Astrocyte (in vitro differentiated cells and primary cell): ENCODE data around the gene PHF12. TPM values are rescaled to one million over a fixed set of nuclear protein-coding genes. Genes with fewer than 3 reads are reported as not detected.

Experiments used
- DNase-seq: peaks from one replicate; pipeline ENCODE4 v3.0.0-alpha.2; 2010; ENCODE audit warnings: low read depth
- FAIRE-seq: peaks from 2 replicates; lab custom pipeline; 2011; peaks lifted over from hg19 to GRCh38; lab: Jason Lieb, UNC
- H2AFZ ChIP-seq: 2 replicates; pipeline ENCODE4 v1.6.0; 2012; ENCODE audit warnings: low read depth, low read length, inconsistent platforms
- H3K27ac ChIP-seq: 2 replicates; pipeline ENCODE4 v1.5.1; 2011; ENCODE audit warnings: low read depth, low read length, inconsistent platforms
- H3K27me3 ChIP-seq: 2 replicates; pipeline ENCODE4 v1.6.0; 2011; ENCODE audit warnings: low read length, inconsistent platforms; ENCODE audit not compliant: insufficient read depth
- H3K36me3 ChIP-seq: 2 replicates; pipeline ENCODE4 v1.5.1; 2011; ENCODE audit warnings: low read length, inconsistent platforms; ENCODE audit not compliant: insufficient read depth
- H3K4me1 ChIP-seq: 2 replicates; pipeline ENCODE4 v1.5.1; 2011; ENCODE audit warnings: low read length, inconsistent platforms; ENCODE audit not compliant: insufficient read depth
- H3K4me2 ChIP-seq: 2 replicates; pipeline ENCODE4 v1.6.0; 2012; ENCODE audit warnings: low read length, inconsistent platforms
- H3K4me3 ChIP-seq: 2 replicates; pipeline ENCODE4 v1.5.1; 2011; ENCODE audit warnings: low read depth, mild to moderate bottlenecking, low read length, inconsistent platforms; ENCODE audit not compliant: insufficient read depth
- H3K79me2 ChIP-seq: 2 replicates; pipeline ENCODE4 v1.6.0; 2012; ENCODE audit warnings: mild to moderate bottlenecking, low read length, inconsistent platforms; ENCODE audit not compliant: insufficient read depth
- H3K9ac ChIP-seq: 2 replicates; pipeline ENCODE4 v1.6.0; 2012; ENCODE audit warnings: mild to moderate bottlenecking, low read length, inconsistent platforms
- H3K9me3 ChIP-seq: 2 replicates; pipeline ENCODE4 v1.5.1; 2012; ENCODE audit warnings: low read depth, mild to moderate bottlenecking, low read length, inconsistent platforms; ENCODE audit not compliant: insufficient read depth
- H4K20me1 ChIP-seq: 2 replicates; pipeline ENCODE4 v1.6.0; 2012; ENCODE audit warnings: low read length, inconsistent platforms; ENCODE audit not compliant: insufficient read depth
- H3K27ac Mint-ChIP-seq: one replicate; pipeline ENCODE4 v1.8.0; 2021; ENCODE audit warnings: mild to moderate bottlenecking, mixed read lengths; ENCODE audit not compliant: unreplicated experiment
- H3K27me3 Mint-ChIP-seq: one replicate; pipeline ENCODE4 v1.8.0; 2021; ENCODE audit warnings: low read depth, mixed read lengths; ENCODE audit not compliant: unreplicated experiment
- H3K36me3 Mint-ChIP-seq: one replicate; pipeline ENCODE4 v1.8.0; 2021; ENCODE audit warnings: low read depth, mixed read lengths; ENCODE audit not compliant: unreplicated experiment
- H3K4me1 Mint-ChIP-seq: one replicate; pipeline ENCODE4 v1.8.0; 2021; ENCODE audit warnings: low read depth, mixed read lengths; ENCODE audit not compliant: unreplicated experiment
- H3K4me3 Mint-ChIP-seq: one replicate; pipeline ENCODE4 v1.8.0; 2021; ENCODE audit warnings: mild to moderate bottlenecking, moderate library complexity, mixed read lengths; ENCODE audit not compliant: unreplicated experiment
- H3K9me3 Mint-ChIP-seq: one replicate; pipeline ENCODE4 v1.8.0; 2021; ENCODE audit warnings: mild to moderate bottlenecking, mixed read lengths; ENCODE audit not compliant: unreplicated experiment
- EZH2 ChIP-seq: IDR thresholded peaks from 2 replicates; pipeline ENCODE4 v1.6.1; 2012; ENCODE audit warnings: mild to moderate bottlenecking, low read length, inconsistent platforms; ENCODE audit not compliant: insufficient read depth
- total RNA-seq: library from RNA; stranded (reverse); gene quantifications from 2 replicates; pipeline ENCODE4 v1.2.1, GENCODE V29; 2021
- TF ChIP-seq, protein P1 (sequence below): IDR thresholded peaks from 2 replicates; pipeline ENCODE4 v1.5.1; 2011; ENCODE audit warnings: low read depth, mild to moderate bottlenecking, inconsistent platforms, low read length, moderate library complexity; ENCODE audit not compliant: insufficient read depth

PHF12 gene
- total RNA-seq, 1 donor from 2014 or later = 41.6 TPM

DNA sequence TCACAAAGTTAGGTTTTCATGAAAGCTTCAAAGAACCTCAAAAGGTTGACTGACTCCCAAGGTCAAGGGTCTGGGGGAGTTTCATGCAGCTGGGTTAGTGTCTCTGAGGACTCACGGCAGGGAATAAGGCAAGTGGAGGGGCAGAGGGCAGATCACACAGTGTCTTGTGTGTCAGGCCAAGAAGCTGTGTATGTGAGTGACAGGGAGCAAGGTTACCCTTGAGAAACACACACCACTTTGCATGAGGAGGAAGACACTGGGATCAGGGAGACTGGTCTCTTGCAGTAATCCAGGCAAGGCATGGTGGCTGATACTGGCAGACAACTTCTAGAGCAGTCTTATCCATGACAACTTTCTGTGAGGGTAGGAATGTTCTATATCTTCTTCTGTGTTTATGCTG, 60.1 kb downstream of the PHF12 start:
- no peak overlapping the region for H3K4me2 ChIP-seq
- no peak overlapping the region for H2AFZ ChIP-seq
- Mint-ChIP-seq H3K9me3 (no peaks in the 10 kb centered on the region), H3K36me3 (peaks cover 9% of the 10 kb centered on the region), H3K4me3 (no peak overlapping the region), H3K27ac (no peak overlapping the region), H3K27me3 (no peaks in the 10 kb centered on the region), H3K4me1 (peaks cover 5% of the 10 kb centered on the region)
- H3K9me3 ChIP-seq = no peaks in the 10 kb centered on the region
- FAIRE-seq (no peak), DNase-seq (no peak)
- H3K27me3 ChIP-seq = no peaks in the 10 kb centered on the region
- H3K27ac ChIP-seq = no peak overlapping the region
- no peaks in the 10 kb centered on the region for H3K4me1 ChIP-seq
- TF ChIP-seq, protein P1, sequence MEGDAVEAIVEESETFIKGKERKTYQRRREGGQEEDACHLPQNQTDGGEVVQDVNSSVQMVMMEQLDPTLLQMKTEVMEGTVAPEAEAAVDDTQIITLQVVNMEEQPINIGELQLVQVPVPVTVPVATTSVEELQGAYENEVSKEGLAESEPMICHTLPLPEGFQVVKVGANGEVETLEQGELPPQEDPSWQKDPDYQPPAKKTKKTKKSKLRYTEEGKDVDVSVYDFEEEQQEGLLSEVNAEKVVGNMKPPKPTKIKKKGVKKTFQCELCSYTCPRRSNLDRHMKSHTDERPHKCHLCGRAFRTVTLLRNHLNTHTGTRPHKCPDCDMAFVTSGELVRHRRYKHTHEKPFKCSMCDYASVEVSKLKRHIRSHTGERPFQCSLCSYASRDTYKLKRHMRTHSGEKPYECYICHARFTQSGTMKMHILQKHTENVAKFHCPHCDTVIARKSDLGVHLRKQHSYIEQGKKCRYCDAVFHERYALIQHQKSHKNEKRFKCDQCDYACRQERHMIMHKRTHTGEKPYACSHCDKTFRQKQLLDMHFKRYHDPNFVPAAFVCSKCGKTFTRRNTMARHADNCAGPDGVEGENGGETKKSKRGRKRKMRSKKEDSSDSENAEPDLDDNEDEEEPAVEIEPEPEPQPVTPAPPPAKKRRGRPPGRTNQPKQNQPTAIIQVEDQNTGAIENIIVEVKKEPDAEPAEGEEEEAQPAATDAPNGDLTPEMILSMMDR = no peak
- TF ChIP-seq EZH2 = no peak
- no peaks in the 10 kb centered on the region for H3K36me3 ChIP-seq
- H3K79me2 ChIP-seq = peaks cover 9% of the 10 kb centered on the region
- H3K4me3 ChIP-seq = no peak overlapping the region
- H4K20me1 ChIP-seq = peaks cover 32% of the 10 kb centered on the region
- no peak overlapping the region for H3K9ac ChIP-seq

GRCh38 chr17:28889996-28890395, 61.3 kb downstream of the PHF12 start:
- Mint-ChIP-seq H3K4me3 (no peak overlapping the region), H3K4me1 (no peaks in the 10 kb centered on the region), H3K36me3 (peaks cover 11% of the 10 kb centered on the region), H3K9me3 (no peaks in the 10 kb centered on the region), H3K27ac (no peak overlapping the region), H3K27me3 (no peaks in the 10 kb centered on the region)
- Histone ChIP-seq H3K9ac (no peak overlapping the region), H3K4me3 (no peak overlapping the region), H3K27me3 (no peaks in the 10 kb centered on the region), H3K27ac (no peak overlapping the region), H2AFZ (no peak overlapping the region), H3K36me3 (no peaks in the 10 kb centered on the region), H3K4me1 (no peaks in the 10 kb centered on the region), H3K4me2 (no peak overlapping the region), H3K79me2 (peaks cover 2% of the 10 kb centered on the region), H3K9me3 (no peaks in the 10 kb centered on the region), H4K20me1 (peaks cover 21% of the 10 kb centered on the region)
- DNase-seq (no peak), FAIRE-seq (no peak)
- TF ChIP-seq, protein P1 = no peak
- TF ChIP-seq EZH2 = no peak

- H3K79me2 ChIP-seq = peaks cover 2% of the 10 kb centered on the region
- H3K36me3 ChIP-seq = no peaks in the 10 kb centered on the region
- DNase-seq = no peak
- Mint-ChIP-seq H3K4me3 (no peak overlapping the region), H3K27me3 (no peaks in the 10 kb centered on the region), H3K36me3 (peaks cover 11% of the 10 kb centered on the region), H3K9me3 (no peaks in the 10 kb centered on the region), H3K4me1 (no peaks in the 10 kb centered on the region), H3K27ac (no peak overlapping the region)
- no peak overlapping the region for H3K4me2 ChIP-seq
- no peak overlapping the region for H2AFZ ChIP-seq
- no peak overlapping the region for H3K9ac ChIP-seq
- peaks cover 21% of the 10 kb centered on the region for H4K20me1 ChIP-seq
- TF ChIP-seq, protein P1 = no peak
- no peak for TF ChIP-seq EZH2
- no peak for FAIRE-seq
- no peaks in the 10 kb centered on the region for H3K27me3 ChIP-seq
- no peaks in the 10 kb centered on the region for H3K9me3 ChIP-seq
- no peaks in the 10 kb centered on the region for H3K4me1 ChIP-seq
- H3K4me3 ChIP-seq = no peak overlapping the region
- H3K27ac ChIP-seq = no peak overlapping the region
These were observed 62.5 kb downstream of the PHF12 start for GRCh38 chr17:28888832-28889231.
